ENCODE measurements around the gene CERK. TPM values are rescaled to one million over a fixed set of nuclear protein-coding genes. Genes with fewer than 3 reads are reported as not detected.

CERK gene
- total and polyA plus RNA-seq, 2 of the 13 experiments (the other 11 are each of a cell fraction or from before 2014, with no cell fraction given), result 40.3 to 41.9 TPM

- TF ChIP-seq ZNF280D (CRISPR knock-in tag; IDR thresholded peaks at IDR 0.05), result no peak
- no peak for TF ChIP-seq ZFP36L1 (CRISPR knock-in tag; IDR thresholded peaks at IDR 0.05)
- TF ChIP-seq ZNF740 (CRISPR knock-in tag; IDR thresholded peaks at IDR 0.05), result no peak
- no peak for TF ChIP-seq HDAC6 (IDR thresholded peaks at IDR 0.05; ENCODE audit: low read depth, low read length)
- no peak for TF ChIP-seq NFRKB (IDR thresholded peaks at IDR 0.05)
- TF ChIP-seq BRCA1 (CRISPR knock-in tag; IDR thresholded peaks at IDR 0.05), result no peak
- no peak for TF ChIP-seq SNAI1 (CRISPR knock-in tag; IDR thresholded peaks at IDR 0.05; ENCODE audit: borderline replicate concordance)
- TF ChIP-seq ZNF512 (CRISPR knock-in tag; IDR thresholded peaks at IDR 0.05), result no peak
These were observed 8.1 kb upstream of the CERK start (continued) for GRCh38 chr22:46746192-46746591.

- CTCF ChIA-PET (ENCODE audit: low intra/inter-chr PET ratio, low total read pairs), result no interaction called here
- TF ChIP-seq JUN (CRISPR knock-in tag; IDR thresholded peaks at IDR 0.05) (peak; percentile 54; the same call in 1 of the 2 replicates), PRDM4 (CRISPR knock-in tag; IDR thresholded peaks at IDR 0.05; ENCODE audit: borderline replicate concordance) (no peak), YEATS2 (CRISPR knock-in tag; IDR thresholded peaks at IDR 0.05; ENCODE audit: borderline replicate concordance) (no peak), POGK (CRISPR knock-in tag; conservative IDR thresholded peaks at IDR 0.05) (no peak), PHF8 (CRISPR knock-in tag; IDR thresholded peaks at IDR 0.05) (no peak)
These were observed 6.5 kb upstream of the CERK start for GRCh38 chr22:46744581-46744980.

More at GRCh38 chr22:46744581-46744980, 6.5 kb upstream of the CERK start:
- Histone ChIP-seq H3K4me3 (replicated peaks in 1 of 3; ENCODE audit: insufficient read depth in 1 of 3, low read depth in 2 of 3, low read length in 3 of 3) (no peak overlapping the region; a peak in 1 of 6 replicates), H3K9ac (ENCODE audit: insufficient read depth, low read depth, low read length) (peak overlapping the region; percentile 7; the same call in 1 of the 2 replicates), H3K27me3 (ENCODE audit: control insufficient read depth in 1 of 2, insufficient read depth in 2 of 2, low read length in 2 of 2) (peaks cover 3 to 25% of the 10 kb centered on the region in 2 experiments; a peak in 3 of 5 replicates), H2AFZ (ENCODE audit: low read length) (no peak overlapping the region), H3K9me3 (ENCODE audit: low read length) (no peaks in the 10 kb centered on the region), H3K4me2 (ENCODE audit: low read depth, low read length) (peak overlapping the region; percentile 46; the same call in 1 of the 2 replicates), H3K36me3 (replicated peaks in 1 of 2; ENCODE audit: control insufficient read depth in 1 of 2, insufficient read depth in 2 of 2, low read length in 2 of 2) (no peaks in the 10 kb centered on the region), H3K4me1 (ENCODE audit: insufficient read depth, low read length) (peaks cover 80% of the 10 kb centered on the region), H4K20me1 (ENCODE audit: insufficient read depth, low read length) (no peaks in the 10 kb centered on the region), H3K27ac (ENCODE audit: extremely low read length, insufficient read depth, low read length) (no peak overlapping the region), H3K79me2 (ENCODE audit: insufficient read depth, low read length) (no peaks in the 10 kb centered on the region)
- in situ Hi-C loops (cut with HindIII; ENCODE audit: extremely low pct_ligation_motif_present, low pct_unique_long_range_greater_than_20kb), result no loop called here
- DNase-seq (ENCODE audit: low spot score) (peak; percentile 81), FAIRE-seq (peak; percentile 75), ATAC-seq (peak; percentile 78)
- POLR2A ChIA-PET, result interaction anchor here (2.0 kb wide), 1 partner anchor 18 kb away, joined by 10 read pairs; the partner anchor contains the start of gene TBC1D22A
- 11% methylated on average over 6 of the region's 6 CpGs for WGBS (ENCODE audit: low lambda C conversion rate)
- intact Hi-C loops (cut with micrococcal nuclease; ENCODE audit: unreplicated experiment), result loop anchor here (1.0 kb wide), 1 partner anchor 15 kb away; no protein-coding TSS in a partner anchor
- no TSS peak for BruUV-seq (replicated peaks)

All from HepG2 (cell line).